SU-DHL-6 (cell line): ENCODE data around the gene NDUFS2.

Source experiments
- EZH2phosphoT487 ChIP-seq: fragments of 200-600 bp; sonication (generic), shearing (Covaris generic); conservative IDR thresholded peaks from 2 replicates; pipeline ENCODE4 v1.6.1; 2018; ENCODE audit warnings: mild to moderate bottlenecking, antibody characterized with exemption, low read length, moderate library complexity, mixed read lengths
- TF ChIP-seq, protein P1 (sequence below): fragments of 200-600 bp; sonication (generic); IDR thresholded peaks from one replicate; pipeline ENCODE4 v1.5.1; 2017; ENCODE audit warnings: antibody characterized with exemption, mild to moderate bottlenecking, low read length, moderate library complexity; ENCODE audit not compliant: insufficient read depth, poor library complexity, severe bottlenecking

DNA sequence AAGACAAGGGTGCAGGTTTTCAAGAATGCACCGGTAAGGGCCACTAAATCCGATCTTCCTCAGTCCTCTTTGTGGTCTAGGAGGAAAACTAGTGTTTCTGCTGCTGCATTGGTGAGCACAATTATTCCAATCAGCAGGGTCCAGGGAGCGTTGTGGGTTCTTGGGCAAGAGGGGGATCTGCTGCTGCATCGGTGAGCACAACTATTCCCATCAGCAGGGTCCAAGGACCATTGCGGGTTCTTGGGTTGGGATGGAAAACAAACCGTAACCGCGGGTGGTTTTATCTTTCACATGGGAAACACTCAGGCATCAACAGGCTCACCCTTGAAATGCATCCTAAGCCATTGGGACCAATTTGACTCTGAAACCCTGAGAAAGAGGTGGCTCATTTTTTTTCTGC, 49.4 kb downstream of the NDUFS2 start:
- TF ChIP-seq, protein P1, sequence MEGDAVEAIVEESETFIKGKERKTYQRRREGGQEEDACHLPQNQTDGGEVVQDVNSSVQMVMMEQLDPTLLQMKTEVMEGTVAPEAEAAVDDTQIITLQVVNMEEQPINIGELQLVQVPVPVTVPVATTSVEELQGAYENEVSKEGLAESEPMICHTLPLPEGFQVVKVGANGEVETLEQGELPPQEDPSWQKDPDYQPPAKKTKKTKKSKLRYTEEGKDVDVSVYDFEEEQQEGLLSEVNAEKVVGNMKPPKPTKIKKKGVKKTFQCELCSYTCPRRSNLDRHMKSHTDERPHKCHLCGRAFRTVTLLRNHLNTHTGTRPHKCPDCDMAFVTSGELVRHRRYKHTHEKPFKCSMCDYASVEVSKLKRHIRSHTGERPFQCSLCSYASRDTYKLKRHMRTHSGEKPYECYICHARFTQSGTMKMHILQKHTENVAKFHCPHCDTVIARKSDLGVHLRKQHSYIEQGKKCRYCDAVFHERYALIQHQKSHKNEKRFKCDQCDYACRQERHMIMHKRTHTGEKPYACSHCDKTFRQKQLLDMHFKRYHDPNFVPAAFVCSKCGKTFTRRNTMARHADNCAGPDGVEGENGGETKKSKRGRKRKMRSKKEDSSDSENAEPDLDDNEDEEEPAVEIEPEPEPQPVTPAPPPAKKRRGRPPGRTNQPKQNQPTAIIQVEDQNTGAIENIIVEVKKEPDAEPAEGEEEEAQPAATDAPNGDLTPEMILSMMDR: no peak
- no peak for TF ChIP-seq EZH2phosphoT487
